ENCODE results near the gene RAC3.

Gene RAC3

DNA sequence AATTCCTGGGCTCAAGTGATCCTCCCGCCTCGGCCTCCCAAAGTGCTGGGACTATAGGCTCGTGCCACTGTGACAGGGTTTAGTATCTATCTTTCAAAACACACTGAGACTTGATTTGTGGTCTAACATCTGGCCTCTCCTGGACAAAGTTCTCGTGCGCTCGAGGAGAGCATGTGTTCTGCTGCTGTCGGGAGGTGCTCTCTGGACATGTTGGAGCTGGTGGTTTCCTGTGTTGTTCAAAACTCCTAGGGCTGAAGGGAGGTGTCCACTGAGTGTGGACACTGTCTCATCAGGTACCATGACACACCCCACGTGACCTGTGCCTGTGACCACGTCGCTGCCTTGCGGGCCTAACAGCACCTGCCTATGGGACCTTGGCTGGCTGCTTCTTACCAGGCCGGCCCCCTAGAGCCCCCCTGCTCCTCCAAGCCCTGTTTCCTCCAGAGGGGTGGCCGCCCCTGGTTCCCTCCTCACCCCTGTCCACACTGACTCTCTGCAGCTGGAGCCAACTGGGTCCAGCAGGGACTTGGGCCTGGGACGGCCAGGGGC, 14.5 kb downstream of the RAC3 start:
- H3K4me3 ChIP-seq (ENCODE audit: low read length): no peak overlapping the region
- DNase-seq (ENCODE audit: low read depth): no peak
- TF ChIP-seq, protein P1, sequence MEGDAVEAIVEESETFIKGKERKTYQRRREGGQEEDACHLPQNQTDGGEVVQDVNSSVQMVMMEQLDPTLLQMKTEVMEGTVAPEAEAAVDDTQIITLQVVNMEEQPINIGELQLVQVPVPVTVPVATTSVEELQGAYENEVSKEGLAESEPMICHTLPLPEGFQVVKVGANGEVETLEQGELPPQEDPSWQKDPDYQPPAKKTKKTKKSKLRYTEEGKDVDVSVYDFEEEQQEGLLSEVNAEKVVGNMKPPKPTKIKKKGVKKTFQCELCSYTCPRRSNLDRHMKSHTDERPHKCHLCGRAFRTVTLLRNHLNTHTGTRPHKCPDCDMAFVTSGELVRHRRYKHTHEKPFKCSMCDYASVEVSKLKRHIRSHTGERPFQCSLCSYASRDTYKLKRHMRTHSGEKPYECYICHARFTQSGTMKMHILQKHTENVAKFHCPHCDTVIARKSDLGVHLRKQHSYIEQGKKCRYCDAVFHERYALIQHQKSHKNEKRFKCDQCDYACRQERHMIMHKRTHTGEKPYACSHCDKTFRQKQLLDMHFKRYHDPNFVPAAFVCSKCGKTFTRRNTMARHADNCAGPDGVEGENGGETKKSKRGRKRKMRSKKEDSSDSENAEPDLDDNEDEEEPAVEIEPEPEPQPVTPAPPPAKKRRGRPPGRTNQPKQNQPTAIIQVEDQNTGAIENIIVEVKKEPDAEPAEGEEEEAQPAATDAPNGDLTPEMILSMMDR (IDR thresholded peaks at IDR 0.05; ENCODE audit: insufficient read depth, low read depth, low read length, missing control alignments): no peak

DNA sequence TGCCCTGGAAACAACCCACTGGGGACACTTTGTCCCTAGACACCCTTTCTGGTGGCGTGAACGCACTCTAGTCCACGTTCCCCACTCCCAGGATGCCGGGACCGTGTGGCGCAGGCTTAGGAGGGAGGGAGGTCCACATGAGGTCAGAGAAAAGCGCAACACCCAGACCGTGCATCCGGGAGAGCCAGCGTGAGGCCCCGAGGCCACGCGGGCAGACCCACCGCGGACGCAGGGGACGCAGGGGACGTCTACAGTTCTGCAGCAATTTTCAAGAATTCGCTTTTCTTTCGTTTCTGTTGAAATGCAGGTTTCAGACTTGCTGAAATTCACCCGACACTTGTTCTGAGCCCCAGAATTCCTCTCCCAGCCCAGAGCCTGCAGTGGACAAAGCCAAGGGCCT, 15.4 kb downstream of the RAC3 start:
- H3K4me3 ChIP-seq (ENCODE audit: low read length): no peak overlapping the region
- TF ChIP-seq, protein P1 (IDR thresholded peaks at IDR 0.05; ENCODE audit: insufficient read depth, low read depth, low read length, missing control alignments): no peak
- no peak for DNase-seq (ENCODE audit: low read depth)

DNA sequence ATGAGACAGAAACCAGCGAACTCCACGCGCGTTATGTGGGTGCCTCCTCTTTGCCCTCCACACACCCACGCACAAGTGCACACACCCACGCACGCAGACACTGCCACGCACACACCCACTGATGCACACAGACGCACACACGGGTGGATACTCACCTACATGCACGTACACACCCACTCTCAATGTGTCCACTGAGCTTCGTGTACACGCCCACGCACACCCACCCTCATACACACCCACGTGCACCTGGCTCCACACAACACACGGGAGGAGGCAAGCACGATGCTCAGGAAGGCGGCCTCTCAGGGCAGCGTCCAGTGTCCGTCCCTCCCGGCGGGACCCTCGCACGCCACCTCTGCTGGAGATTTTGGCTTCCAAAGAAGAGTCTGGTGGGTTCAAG, 15.9 kb downstream of the RAC3 start:
- no peak for DNase-seq (ENCODE audit: low read depth)
- H3K4me3 ChIP-seq (ENCODE audit: low read length): no peak overlapping the region
- TF ChIP-seq, protein P1 (IDR thresholded peaks at IDR 0.05; ENCODE audit: insufficient read depth, low read depth, low read length, missing control alignments): no peak

DNA sequence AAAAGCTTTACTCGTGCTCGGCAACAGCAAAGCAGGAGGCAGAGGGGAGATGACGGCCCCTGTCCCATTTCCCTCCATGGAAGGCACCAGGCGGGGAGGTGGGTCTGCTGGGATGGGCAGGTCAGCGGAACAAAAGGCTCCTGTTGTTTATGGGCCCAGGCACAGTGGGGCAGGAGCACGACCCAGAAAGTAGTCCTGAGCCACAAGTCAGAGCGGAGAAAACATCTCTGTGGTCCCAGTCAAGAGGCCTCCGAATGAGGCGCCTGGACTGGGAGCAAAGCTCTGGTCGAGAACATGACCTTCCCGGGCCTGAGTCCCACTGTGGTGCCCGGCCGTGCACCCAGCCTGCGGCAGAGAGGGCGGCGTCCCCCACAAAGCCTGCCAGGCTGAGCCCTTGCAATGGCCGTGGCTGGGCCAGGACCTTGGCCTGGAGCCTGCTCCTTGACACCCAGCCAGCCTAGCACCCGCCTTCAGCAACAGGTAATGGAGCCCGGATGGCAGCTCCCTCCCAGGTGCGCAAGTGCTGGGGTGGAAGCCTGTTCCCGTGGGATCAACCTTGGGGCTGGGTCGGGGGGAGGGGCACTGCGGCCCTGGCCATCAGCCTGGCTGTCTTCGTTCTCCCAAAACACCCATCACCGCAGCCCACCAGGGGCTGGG, 16.6 kb downstream of the RAC3 start:
- TF ChIP-seq, protein P1 (IDR thresholded peaks at IDR 0.05; ENCODE audit: insufficient read depth, low read depth, low read length, missing control alignments): no peak
- no peak for DNase-seq (ENCODE audit: low read depth)
- H3K4me3 ChIP-seq (ENCODE audit: low read length): no peak overlapping the region

DNA sequence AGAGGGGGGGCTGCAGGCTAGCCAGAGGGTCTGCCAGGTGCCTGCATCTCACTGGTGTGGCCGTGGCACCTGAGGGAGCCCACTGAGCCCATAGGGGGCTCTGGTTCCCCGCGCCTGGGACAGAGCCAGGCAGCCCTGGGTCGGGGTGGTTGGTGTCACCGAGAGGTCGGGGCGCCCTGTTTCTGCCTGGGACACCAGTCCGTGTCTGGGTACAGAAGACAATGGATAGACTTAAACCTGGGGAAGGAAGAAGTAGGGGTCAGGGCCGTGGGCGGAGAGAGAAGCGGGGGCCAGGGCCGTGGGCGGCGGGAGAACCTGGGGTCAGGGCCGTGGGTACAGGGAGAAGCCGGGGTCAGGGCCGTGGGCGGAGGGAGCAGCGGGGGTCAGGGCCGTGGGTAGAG, 17.1 kb downstream of the RAC3 start:
- DNase-seq (ENCODE audit: low read depth): no peak
- TF ChIP-seq, protein P1 (IDR thresholded peaks at IDR 0.05; ENCODE audit: insufficient read depth, low read depth, low read length, missing control alignments): no peak
- no peak overlapping the region for H3K4me3 ChIP-seq (ENCODE audit: low read length)

DNA sequence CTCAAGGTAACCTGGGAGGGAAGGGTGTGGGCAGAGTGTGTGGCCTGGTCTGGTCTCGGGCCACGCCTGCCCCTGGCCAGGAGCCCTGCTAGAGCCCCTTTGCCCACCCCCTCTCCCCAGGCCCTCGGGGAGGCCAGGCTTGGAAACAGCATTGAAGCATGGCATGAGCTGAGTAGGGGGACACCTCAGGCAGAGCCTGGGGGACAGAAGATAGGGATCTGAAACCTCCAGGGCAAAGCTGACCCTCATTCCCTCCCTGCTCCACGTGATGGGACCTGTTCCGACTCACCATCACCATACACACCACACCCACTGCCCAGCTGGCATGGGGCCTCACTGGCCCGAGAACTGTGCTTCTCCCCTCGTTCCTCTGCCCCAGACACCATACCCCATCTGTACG, 17.6 kb downstream of the RAC3 start:
- H3K4me3 ChIP-seq (ENCODE audit: low read length): no peak overlapping the region
- TF ChIP-seq, protein P1 (IDR thresholded peaks at IDR 0.05; ENCODE audit: insufficient read depth, low read depth, low read length, missing control alignments): no peak
- DNase-seq (ENCODE audit: low read depth): no peak

DNA sequence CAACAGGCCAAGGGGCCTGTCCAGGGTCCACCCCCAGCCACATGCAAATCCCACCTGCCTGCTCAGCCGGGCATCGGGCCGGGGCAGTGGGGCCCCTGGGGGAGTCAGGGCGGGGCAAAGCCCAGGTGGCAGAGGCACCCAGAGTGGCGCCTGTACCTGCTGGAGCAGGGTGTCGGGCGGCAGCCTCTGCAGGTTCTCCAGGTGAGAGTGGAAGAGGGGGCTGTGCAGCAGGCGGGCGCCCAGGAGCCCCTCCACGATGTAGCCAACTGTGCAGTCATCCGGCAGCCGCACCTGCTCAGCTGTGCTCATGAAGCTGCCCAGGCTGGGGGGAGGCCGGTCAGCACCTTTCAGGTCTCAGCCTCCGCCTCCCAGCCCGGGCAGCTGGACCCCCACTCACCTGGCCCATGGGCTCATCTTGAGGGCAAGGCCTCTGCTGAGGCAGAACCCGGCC, 18.1 kb downstream of the RAC3 start:
- DNase-seq (ENCODE audit: low read depth): no peak
- no peak overlapping the region for H3K4me3 ChIP-seq (ENCODE audit: low read length)
- TF ChIP-seq, protein P1 (IDR thresholded peaks at IDR 0.05; ENCODE audit: insufficient read depth, low read depth, low read length, missing control alignments): no peak
